Endothelial cell (in vitro differentiated cells): ENCODE data around the gene CCDC71L. TPM values are rescaled to one million over a fixed set of nuclear protein-coding genes. Genes with fewer than 3 reads are reported as not detected.

ENCODE experiments used
- DNase-seq: peaks from one replicate; pipeline ENCODE4 v3.0.0; 2021; ENCODE audit warnings: low spot score
- H3K27ac Mint-ChIP-seq: one replicate; pipeline ENCODE4 v1.8.0; 2021; ENCODE audit warnings: mixed read lengths, inconsistent platforms; ENCODE audit not compliant: unreplicated experiment
- H3K27me3 Mint-ChIP-seq: one replicate; pipeline ENCODE4 v1.8.0; 2021; ENCODE audit warnings: mild to moderate bottlenecking, moderate library complexity, mixed read lengths, inconsistent platforms; ENCODE audit not compliant: unreplicated experiment
- H3K36me3 Mint-ChIP-seq: one replicate; pipeline ENCODE4 v1.8.0; 2021; ENCODE audit warnings: mild to moderate bottlenecking, low read depth, mixed read lengths, inconsistent platforms; ENCODE audit not compliant: unreplicated experiment
- H3K4me1 Mint-ChIP-seq: one replicate; pipeline ENCODE4 v1.8.0; 2021; ENCODE audit warnings: mild to moderate bottlenecking, mixed read lengths, inconsistent platforms; ENCODE audit not compliant: unreplicated experiment
- H3K4me3 Mint-ChIP-seq: one replicate; pipeline ENCODE4 v1.8.0; 2021; ENCODE audit warnings: mild to moderate bottlenecking, mixed read lengths, inconsistent platforms; ENCODE audit not compliant: unreplicated experiment
- H3K9me3 Mint-ChIP-seq: one replicate; pipeline ENCODE4 v1.8.0; 2021; ENCODE audit warnings: mixed read lengths, inconsistent platforms; ENCODE audit not compliant: unreplicated experiment
- total RNA-seq: library from RNA; stranded (reverse); fragmentation: NEBNext Ultra II Directional; extraction: Animal tissue kit (Norgen Biotek cat#: 25700); gene quantifications from one replicate; pipeline ENCODE4 v1.2.1, GENCODE V29; 2021; ENCODE audit not compliant: unreplicated experiment
- TF ChIP-seq, protein P1 (sequence below): fragments of 200-600 bp; sonication (generic); IDR thresholded peaks from one replicate; pipeline ENCODE4 v1.5.0; 2021; ENCODE audit warnings: antibody characterized with exemption; ENCODE audit not compliant: unreplicated experiment

CCDC71L gene
- total RNA-seq, 1 donor from 2014 or later: 43.4 TPM

DNA sequence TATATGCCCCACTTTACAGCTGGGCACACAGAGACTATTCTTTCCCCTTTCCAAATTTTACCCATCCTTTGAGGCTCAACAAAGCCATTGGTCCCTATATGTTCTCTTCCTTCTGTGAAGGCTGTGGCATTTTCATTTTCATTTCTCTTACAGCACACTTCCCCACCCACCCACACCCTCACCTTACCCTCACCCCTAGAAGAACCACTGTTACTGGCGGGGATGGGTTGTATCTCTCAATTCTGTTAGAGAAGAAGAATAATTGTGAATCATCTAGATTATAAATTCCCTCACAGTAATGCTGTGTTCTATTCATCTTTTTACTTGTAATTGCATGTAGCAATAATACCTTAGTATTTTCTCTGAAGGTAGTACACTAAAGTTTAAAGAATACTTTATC lies 10.2 kb upstream of the CCDC71L start:
- Mint-ChIP-seq H3K4me3 (no peak overlapping the region), H3K27ac (no peak overlapping the region), H3K36me3 (no peaks in the 10 kb centered on the region), H3K4me1 (peaks cover 1% of the 10 kb centered on the region), H3K27me3 (no peaks in the 10 kb centered on the region), H3K9me3 (no peaks in the 10 kb centered on the region)
- TF ChIP-seq, protein P1, sequence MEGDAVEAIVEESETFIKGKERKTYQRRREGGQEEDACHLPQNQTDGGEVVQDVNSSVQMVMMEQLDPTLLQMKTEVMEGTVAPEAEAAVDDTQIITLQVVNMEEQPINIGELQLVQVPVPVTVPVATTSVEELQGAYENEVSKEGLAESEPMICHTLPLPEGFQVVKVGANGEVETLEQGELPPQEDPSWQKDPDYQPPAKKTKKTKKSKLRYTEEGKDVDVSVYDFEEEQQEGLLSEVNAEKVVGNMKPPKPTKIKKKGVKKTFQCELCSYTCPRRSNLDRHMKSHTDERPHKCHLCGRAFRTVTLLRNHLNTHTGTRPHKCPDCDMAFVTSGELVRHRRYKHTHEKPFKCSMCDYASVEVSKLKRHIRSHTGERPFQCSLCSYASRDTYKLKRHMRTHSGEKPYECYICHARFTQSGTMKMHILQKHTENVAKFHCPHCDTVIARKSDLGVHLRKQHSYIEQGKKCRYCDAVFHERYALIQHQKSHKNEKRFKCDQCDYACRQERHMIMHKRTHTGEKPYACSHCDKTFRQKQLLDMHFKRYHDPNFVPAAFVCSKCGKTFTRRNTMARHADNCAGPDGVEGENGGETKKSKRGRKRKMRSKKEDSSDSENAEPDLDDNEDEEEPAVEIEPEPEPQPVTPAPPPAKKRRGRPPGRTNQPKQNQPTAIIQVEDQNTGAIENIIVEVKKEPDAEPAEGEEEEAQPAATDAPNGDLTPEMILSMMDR: no peak
- DNase-seq: no peak

DNA sequence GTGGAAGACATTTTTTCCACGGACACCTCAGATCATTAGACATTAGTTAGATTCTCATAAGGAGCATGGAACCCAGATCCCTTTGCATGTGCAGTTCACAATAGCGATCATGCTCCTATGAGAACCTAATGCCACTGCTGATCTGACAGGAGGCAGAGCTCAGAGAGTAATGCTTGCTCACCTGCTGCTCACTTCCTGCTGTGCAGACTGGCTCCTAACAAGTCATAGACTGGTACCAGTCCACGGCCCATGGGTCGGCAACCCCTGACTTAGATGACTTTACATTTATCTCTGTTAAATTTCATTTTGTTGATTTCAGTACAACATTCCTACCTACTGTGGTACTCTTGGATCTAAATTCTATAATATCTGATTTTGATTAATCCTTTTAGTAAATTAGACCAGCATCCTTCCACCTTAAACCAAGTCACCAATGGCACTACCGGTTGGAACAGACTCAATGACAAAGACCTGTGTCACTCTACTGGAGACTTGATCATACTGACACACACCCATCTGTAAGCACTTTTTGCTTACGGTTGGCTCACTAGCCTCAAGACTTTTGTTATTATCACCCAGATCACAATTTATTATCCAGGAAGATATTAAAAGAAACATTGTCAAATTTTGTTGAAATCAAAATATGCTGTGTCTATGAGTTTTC lies 8.0 kb upstream of the CCDC71L start:
- Mint-ChIP-seq H3K36me3 (no peaks in the 10 kb centered on the region), H3K27ac (no peak overlapping the region), H3K27me3 (no peaks in the 10 kb centered on the region), H3K4me1 (no peaks in the 10 kb centered on the region), H3K9me3 (no peaks in the 10 kb centered on the region), H3K4me3 (no peak overlapping the region)
- TF ChIP-seq, protein P1: no peak
- DNase-seq: no peak

DNA sequence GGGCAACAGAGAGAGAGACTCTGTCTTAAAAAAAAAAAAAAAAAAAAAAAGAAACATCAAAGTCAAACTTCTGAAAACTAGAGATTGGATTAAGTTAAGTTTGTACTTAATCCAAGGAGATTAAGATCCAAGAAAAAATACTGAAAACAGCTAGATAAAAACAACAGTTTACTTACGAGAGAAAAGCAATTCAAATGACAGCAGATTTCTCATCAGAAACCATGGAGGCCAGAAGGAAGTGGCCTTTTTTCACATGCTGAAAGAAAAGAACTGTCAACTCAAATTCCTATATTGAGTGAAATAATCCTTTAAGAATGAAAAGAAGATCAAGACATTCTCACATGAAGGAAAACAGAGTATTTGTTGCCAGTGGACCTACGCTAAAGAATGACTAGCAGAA lies 5.4 kb upstream of the CCDC71L start:
- TF ChIP-seq, protein P1: no peak
- H3K4me3 Mint-ChIP-seq: no peak overlapping the region
- H3K4me1 Mint-ChIP-seq: no peaks in the 10 kb centered on the region
- H3K9me3 Mint-ChIP-seq: no peaks in the 10 kb centered on the region
- no peaks in the 10 kb centered on the region for H3K27me3 Mint-ChIP-seq
- no peak overlapping the region for H3K27ac Mint-ChIP-seq
- DNase-seq: no peak
- peaks cover 3% of the 10 kb centered on the region for H3K36me3 Mint-ChIP-seq

DNA sequence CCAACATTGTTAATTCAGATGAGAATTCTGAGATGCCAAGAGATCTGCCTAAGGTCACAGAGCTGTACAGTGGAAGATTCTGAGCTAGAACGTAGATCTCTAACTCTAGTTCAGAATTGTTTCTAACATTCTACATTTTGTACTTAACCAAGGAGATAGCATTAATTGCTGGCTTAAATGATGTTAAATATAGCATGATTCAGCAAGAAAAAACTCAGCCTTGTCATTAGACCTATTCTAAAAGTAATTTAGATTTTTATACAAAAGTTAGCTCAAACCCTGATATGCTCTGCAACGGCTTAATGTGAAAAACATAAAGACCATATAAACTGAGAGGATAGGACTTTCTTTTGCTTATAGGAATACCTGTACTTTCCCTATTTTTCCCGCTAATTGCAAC lies 3.4 kb upstream of the CCDC71L start:
- H3K36me3 Mint-ChIP-seq: peaks cover 6% of the 10 kb centered on the region
- no peaks in the 10 kb centered on the region for H3K9me3 Mint-ChIP-seq
- H3K4me3 Mint-ChIP-seq: no peak overlapping the region
- TF ChIP-seq, protein P1: no peak
- DNase-seq: no peak
- peaks cover 8% of the 10 kb centered on the region for H3K27me3 Mint-ChIP-seq
- peaks cover 3% of the 10 kb centered on the region for H3K4me1 Mint-ChIP-seq
- H3K27ac Mint-ChIP-seq: no peak overlapping the region

DNA sequence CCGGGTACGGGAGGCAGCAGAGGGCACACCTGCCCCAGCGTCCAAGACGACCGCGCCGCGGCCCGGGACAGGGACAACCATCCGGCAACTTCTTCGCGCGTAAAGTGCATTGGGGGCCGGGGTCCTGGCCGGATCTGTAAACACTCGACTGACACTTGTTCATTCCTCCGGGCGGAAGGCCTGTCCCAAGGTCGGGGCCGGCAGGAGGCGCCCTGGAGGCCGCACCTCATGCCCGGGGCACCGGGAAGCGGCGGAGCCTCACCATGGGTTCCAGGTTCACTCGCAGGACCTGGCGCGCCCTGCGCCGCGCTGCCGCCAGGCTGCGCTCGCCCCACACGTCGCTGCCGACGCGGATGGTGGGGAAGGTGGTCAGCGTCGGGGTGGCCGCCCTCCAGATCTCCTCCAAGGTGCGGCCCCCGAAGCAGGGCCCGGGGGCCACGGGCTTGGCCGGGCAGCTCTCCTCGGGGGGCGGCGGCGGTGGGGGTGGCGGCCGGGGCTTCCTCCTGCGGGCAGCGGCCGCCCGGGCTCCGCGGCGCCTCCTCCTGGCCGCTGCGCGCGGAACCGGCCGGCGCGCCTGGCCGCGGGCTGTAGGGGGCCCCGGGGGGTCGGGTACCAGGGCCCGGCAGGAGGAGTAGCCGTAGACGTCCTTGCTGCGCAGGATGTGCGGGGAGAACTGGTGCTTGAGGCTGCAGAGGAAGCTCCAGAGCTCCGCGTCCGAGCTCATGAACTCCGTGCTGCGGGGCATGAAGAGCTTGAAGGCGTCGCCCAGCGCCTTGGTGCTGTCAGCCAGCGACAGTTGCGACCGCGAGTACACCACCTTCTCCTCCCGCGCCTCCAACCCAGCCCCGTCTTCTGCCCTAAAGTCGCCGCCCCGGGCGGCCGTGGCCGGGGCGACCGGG lies 746 bp downstream of the CCDC71L start:
- peak overlapping the region; percentile 92 for H3K4me3 Mint-ChIP-seq
- TF ChIP-seq, protein P1: peak; percentile 84
- H3K9me3 Mint-ChIP-seq: no peaks in the 10 kb centered on the region
- peak overlapping the region; percentile 57 for H3K27ac Mint-ChIP-seq
- peaks cover 9% of the 10 kb centered on the region for H3K36me3 Mint-ChIP-seq
- peak; percentile 85 for DNase-seq
- H3K27me3 Mint-ChIP-seq: peaks cover 8% of the 10 kb centered on the region
- H3K4me1 Mint-ChIP-seq: peaks cover 11% of the 10 kb centered on the region
